Measurements from ENCODE around the gene CLDN34. TPM values are rescaled to one million over a fixed set of nuclear protein-coding genes. Genes with fewer than 3 reads are reported as not detected.
A peak's percentile ranks its signal among the peaks of the same experiment; 100 is the strongest.

The CLDN34 gene
- total RNA-seq, 4 donors from 2014 or later = not detected

GRCh38 chrX:10006770-10007169 is 39.6 kb downstream of the CLDN34 start:
- peaks cover 0 to 18% (median 7%) of the 10 kb centered on the region in 3 donors for H3K4me1 ChIP-seq
- no peaks in the 10 kb centered on the region for H3K36me3 ChIP-seq
- WGBS, 2 donors (ENCODE audit: low coverage in 1 of 2) = 56% methylated on average over 2 of the region's 4 CpGs; no CpG with 5 or more reads in 1 of the 2 donors
- H3K4me3 ChIP-seq = no peak overlapping the region
- no peak for ATAC-seq
- H3K27ac ChIP-seq = no peak overlapping the region
- H3K9me3 ChIP-seq = no peaks in the 10 kb centered on the region
- TF ChIP-seq POLR2A (IDR thresholded peaks at IDR 0.05) (no peak), POLR2AphosphoS5 (IDR thresholded peaks at IDR 0.05) (no peak), EP300 (IDR thresholded peaks at IDR 0.05) (no peak)
- TF ChIP-seq, protein P1, sequence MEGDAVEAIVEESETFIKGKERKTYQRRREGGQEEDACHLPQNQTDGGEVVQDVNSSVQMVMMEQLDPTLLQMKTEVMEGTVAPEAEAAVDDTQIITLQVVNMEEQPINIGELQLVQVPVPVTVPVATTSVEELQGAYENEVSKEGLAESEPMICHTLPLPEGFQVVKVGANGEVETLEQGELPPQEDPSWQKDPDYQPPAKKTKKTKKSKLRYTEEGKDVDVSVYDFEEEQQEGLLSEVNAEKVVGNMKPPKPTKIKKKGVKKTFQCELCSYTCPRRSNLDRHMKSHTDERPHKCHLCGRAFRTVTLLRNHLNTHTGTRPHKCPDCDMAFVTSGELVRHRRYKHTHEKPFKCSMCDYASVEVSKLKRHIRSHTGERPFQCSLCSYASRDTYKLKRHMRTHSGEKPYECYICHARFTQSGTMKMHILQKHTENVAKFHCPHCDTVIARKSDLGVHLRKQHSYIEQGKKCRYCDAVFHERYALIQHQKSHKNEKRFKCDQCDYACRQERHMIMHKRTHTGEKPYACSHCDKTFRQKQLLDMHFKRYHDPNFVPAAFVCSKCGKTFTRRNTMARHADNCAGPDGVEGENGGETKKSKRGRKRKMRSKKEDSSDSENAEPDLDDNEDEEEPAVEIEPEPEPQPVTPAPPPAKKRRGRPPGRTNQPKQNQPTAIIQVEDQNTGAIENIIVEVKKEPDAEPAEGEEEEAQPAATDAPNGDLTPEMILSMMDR (IDR thresholded peaks at IDR 0.05) = no peak
- no peaks in the 10 kb centered on the region for H3K27me3 ChIP-seq

DNA sequence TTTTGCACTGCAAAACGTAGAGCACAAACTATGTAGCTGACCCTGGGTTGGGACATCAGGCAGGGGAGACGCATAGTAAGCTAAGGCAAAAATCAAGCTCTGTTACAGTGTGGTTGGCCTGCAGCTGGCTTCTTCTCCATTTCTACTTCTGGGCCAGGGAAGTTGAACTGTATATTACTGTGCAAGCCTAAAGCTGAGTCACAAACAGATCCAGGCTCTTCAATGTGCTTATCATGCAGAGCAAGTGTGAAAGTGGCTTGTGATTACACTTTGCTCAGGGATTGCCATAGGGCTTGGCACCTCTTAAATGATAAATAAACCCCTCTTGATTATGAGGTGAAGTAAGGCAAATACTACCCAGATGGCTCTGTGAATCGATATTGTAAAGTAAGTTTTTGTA is 40.5 kb downstream of the CLDN34 start:
- H3K27me3 ChIP-seq = no peaks in the 10 kb centered on the region
- WGBS, 2 donors (ENCODE audit: low coverage in 1 of 2) = 54 to 78% methylated on average over 2 to 3 of the region's 3 CpGs
- no peak for ATAC-seq
- H3K4me3 ChIP-seq = no peak overlapping the region
- TF ChIP-seq, protein P1 (IDR thresholded peaks at IDR 0.05) = no peak
- TF ChIP-seq EP300 (IDR thresholded peaks at IDR 0.05) (no peak), POLR2AphosphoS5 (IDR thresholded peaks at IDR 0.05) (no peak), POLR2A (IDR thresholded peaks at IDR 0.05) (no peak)
- H3K36me3 ChIP-seq = no peaks in the 10 kb centered on the region
- peaks cover 0 to 18% (median 7%) of the 10 kb centered on the region in 3 donors for H3K4me1 ChIP-seq
- no peak overlapping the region for H3K27ac ChIP-seq
- no peaks in the 10 kb centered on the region for H3K9me3 ChIP-seq

DNA sequence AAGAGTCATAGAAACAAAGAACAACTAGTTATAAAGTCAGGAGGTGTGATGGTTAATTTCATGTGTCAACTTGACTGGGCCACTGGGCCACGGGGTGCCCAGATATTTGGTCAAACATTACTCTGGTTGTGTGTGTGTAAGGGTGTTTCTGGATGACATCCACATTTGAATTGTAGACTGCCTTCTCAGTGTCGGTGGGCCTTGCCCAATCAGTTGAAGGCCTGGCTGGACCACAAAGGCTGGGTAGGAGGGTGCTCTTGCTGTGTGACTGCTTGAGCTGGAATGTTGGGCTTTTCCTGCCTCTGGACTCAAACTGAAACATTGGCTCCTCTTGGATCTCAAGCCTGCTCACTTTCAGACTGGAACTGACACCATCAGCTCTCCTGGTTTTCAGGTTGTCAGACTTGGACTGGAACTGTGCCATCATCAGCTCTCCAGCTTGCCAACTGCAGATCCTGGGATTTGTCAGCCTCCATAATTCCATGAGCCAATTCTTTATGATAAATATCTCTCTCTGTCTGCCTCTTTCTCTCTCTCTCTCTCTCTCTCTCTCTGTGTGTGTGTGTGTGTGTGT is 41.4 kb downstream of the CLDN34 start:
- H3K27ac ChIP-seq = no peak overlapping the region
- no peak overlapping the region for H3K4me3 ChIP-seq
- ATAC-seq = no peak
- H3K36me3 ChIP-seq = no peaks in the 10 kb centered on the region
- WGBS, 2 donors (ENCODE audit: low coverage in 1 of 2) = 75 to 86% methylated on average over 1 to 2 of the region's 2 CpGs
- H3K4me1 ChIP-seq = peaks cover 0 to 19% (median 7%) of the 10 kb centered on the region in 3 donors
- TF ChIP-seq EP300 (IDR thresholded peaks at IDR 0.05) = no peak
- TF ChIP-seq POLR2A (IDR thresholded peaks at IDR 0.05) = no peak
- TF ChIP-seq, protein P1 (IDR thresholded peaks at IDR 0.05) = no peak
- no peaks in the 10 kb centered on the region for H3K27me3 ChIP-seq
- no peaks in the 10 kb centered on the region for H3K9me3 ChIP-seq

- Histone ChIP-seq H3K27me3 (no peaks in the 10 kb centered on the region), H3K36me3 (no peaks in the 10 kb centered on the region), H3K4me3 (no peak overlapping the region), H3K9me3 (no peaks in the 10 kb centered on the region), H3K27ac (no peak overlapping the region), H3K4me1 (peaks cover 0 to 24% (median 7%) of the 10 kb centered on the region in 3 donors)
- TF ChIP-seq EP300 (IDR thresholded peaks at IDR 0.05) (no peak), POLR2AphosphoS5 (IDR thresholded peaks at IDR 0.05) (no peak), POLR2A (IDR thresholded peaks at IDR 0.05) (no peak)
- TF ChIP-seq, protein P1 (IDR thresholded peaks at IDR 0.05) = no peak
- WGBS, 2 donors (ENCODE audit: low coverage in 1 of 2) = 46% methylated on average over 1 of the region's 1 CpG; no CpG with 5 or more reads in 1 of the 2 donors
- no peak for ATAC-seq
Observed at GRCh38 chrX:10009741-10010140, 42.6 kb downstream of the CLDN34 start.

- no peaks in the 10 kb centered on the region for H3K27me3 ChIP-seq
- H3K9me3 ChIP-seq = no peaks in the 10 kb centered on the region
- peaks cover 0 to 24% (median 7%) of the 10 kb centered on the region in 3 donors for H3K4me1 ChIP-seq
- H3K4me3 ChIP-seq = no peak overlapping the region
- H3K27ac ChIP-seq = peak overlapping the region in 3 of 4 donors; percentile 2 to 43 (median 22)
- ATAC-seq = no peak
- TF ChIP-seq, protein P1 (IDR thresholded peaks at IDR 0.05) = no peak
- no peak for TF ChIP-seq POLR2A (IDR thresholded peaks at IDR 0.05)
- TF ChIP-seq EP300 (IDR thresholded peaks at IDR 0.05) = no peak
- WGBS, 2 donors (ENCODE audit: low coverage in 1 of 2) = 27 to 34% methylated on average over 4 to 5 of the region's 5 CpGs
- no peaks in the 10 kb centered on the region for H3K36me3 ChIP-seq
Observed at GRCh38 chrX:10010686-10011085, 43.5 kb downstream of the CLDN34 start.

Measured in gastroesophageal sphincter (tissue), 4 donors.